UCSD-AML1 (cell line): Measurements from ENCODE around the gene TRIP13.

Source experiments
- DNase-seq: peaks from one replicate; lab custom pipeline; 2025; ENCODE audit not compliant: unreplicated experiment; lab: John Stamatoyannopoulos, UW

Gene TRIP13

DNA sequence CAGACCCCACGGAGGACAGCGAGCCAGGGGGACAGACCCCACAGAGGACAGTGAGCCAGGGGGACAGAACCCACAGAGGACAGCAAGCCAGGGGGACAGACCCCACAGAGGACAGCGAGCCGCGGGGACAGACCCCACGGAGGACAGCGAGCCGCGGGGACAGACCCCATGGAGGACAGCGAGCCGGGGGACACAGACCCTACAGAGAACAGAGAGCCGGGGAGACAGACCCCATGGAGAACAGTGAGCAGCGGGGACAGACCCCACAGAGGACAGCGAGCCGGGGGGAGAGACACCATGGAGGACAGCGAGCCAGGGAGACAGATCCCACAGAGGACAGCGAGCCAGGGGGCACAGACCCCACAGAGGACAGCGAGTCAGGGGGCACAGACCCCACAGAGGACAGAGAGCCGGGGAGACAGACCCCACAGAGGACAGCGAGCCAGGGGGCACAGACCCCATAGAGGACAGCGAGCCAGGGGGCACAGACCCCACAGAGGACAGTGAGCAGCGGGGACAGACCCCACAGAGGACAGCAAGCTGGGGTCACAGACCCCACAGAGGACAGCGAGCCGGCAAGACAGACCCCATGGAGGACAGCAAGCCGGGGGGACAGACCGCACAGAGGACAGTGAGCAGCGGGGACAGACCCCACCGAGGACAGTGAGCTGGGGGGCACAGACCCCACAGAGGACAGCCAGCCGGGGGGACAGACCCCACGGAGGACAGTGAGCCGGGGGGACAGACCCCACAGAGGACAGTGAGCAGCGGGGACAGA is 37.5 kb upstream of the TRIP13 start:
- no peak for DNase-seq

- DNase-seq: no peak
Observed at GRCh38 chr5:855771-856530, 36.7 kb upstream of the TRIP13 start.

- DNase-seq: no peak
Observed at GRCh38 chr5:856531-857425, 35.9 kb upstream of the TRIP13 start.

DNA sequence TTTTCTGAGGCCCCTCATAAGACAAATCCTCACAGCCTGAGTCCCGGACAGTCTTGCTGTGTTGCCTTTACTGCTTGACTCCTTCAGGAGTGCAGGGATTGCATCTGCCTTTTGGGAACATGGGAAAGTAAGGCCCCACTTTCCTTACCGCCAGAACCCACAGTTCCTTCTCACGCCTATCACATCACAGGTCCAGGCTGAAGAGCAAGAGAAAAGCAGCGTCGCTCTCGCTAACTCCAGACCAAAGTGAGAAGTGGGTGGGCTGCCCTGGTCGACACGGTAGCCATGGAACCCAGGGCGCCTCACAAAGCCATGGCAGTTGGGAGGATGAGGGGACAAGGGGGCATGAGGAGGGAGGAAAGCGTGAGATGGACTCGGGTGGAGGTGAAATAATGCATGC is 34.0 kb upstream of the TRIP13 start:
- no peak for DNase-seq

GRCh38 chr5:859391-859790 is 33.3 kb upstream of the TRIP13 start:
- no peak for DNase-seq

- DNase-seq: no peak
Observed at GRCh38 chr5:859798-860296, 32.8 kb upstream of the TRIP13 start.

DNA sequence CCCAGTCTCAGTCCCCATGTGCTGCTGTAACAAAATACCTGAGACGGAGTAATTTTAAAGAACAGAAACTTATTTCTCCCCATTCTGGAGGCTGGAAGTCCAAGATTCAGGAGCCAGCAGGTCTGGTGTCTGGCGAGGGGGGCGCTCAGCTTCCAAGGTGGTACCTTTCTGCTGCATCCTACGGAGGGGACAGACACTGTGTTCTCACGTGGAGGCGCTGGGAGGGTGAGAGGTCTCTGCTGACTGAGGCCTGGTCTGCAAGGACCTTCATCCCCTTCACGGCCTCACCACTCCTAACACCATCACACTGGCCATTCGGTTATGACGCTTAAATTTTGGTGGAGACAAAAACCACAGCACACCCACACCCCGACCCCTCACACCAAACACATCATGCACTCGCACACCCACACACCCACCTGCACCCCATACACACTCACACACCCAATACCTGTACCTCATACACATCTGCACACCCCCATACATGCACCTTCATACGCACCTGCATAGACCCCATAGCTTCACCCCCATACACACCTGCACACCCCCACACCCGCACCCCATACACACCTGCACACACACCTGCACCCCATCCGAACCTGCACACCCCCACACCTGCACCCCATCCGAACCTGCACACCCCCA is 32.1 kb upstream of the TRIP13 start:
- DNase-seq: no peak

GRCh38 chr5:861442-862366 is 31.0 kb upstream of the TRIP13 start:
- DNase-seq: no peak

DNA sequence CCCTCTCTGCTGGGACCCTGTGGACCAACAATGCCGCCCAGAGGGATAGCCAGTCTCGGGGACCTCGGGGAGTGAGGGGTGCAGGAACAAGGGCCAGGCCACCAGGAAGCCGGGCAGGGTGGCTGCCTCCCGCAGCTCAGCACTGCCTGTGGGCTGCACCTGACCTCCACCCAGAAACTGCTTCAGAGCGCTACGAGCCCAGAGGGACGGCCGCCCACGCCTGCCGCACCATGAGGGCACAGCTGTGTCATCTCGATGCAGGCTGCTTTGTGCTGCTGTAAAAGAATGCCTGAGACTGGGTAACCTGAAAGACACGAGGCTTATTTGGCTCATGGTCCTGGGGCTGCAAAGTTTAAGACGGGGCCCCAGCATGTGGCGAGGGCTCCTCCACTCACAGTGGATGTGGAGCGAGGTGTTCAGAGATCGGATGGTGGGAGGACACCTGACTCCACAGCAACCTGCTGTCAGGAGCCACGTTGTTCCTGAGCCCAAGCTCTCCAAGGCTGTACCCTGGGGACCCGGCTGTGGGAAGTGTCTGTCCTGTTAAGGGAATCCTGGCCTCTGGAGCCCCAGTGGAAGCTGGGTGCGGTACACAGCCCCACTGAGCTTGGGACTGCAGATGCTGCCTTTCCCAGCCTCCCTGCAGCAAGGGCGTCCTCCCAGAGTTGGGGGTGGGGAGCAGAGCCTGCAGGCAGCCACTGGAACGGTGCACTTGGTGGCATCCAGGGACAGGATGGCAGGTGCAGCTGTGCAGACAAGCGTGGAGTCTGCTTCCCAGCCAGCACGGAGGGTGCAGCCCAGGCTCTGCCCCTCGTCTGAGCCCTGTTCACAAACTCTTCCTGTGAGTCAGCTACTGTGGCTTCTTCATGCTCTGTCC is 30.1 kb upstream of the TRIP13 start:
- DNase-seq: no peak

DNA sequence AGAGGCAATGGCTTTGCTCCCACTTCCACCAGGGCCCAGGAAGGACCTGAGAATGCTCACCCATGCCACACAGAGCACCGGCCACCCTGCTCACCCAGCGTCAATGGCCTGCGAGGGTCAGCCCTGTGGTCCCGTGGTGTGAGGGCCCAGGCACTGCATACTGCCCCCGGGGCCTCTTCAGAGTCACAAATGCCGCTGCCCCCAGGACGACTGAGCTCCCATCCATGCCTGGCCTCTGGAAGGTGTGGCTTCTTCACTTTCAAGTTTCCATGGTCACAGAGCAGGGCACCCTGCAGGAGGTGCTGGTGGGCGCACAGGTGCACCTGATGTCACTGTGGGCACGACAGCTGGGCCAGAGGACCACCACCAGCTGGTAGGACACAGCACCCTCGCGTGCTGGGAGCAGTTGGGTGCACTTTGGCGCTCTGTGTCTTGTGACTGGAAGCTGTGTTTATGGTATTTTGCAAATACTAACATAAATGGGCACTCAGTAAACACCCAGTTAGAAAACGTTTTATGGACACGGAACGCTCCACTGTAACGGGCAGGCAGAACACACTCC is 29.4 kb upstream of the TRIP13 start:
- DNase-seq: no peak

GRCh38 chr5:864492-865167 is 28.1 kb upstream of the TRIP13 start:
- DNase-seq: no peak

- no peak for DNase-seq
Observed at GRCh38 chr5:865168-865521, 27.5 kb upstream of the TRIP13 start.

GRCh38 chr5:865771-866170 is 26.9 kb upstream of the TRIP13 start:
- DNase-seq: no peak

- DNase-seq: no peak
Observed at GRCh38 chr5:867300-867870, 25.3 kb upstream of the TRIP13 start.

- DNase-seq: no peak
Observed at GRCh38 chr5:868428-869135, 24.1 kb upstream of the TRIP13 start.

- no peak for DNase-seq
Observed at GRCh38 chr5:870956-871355, 21.7 kb upstream of the TRIP13 start.
